ENCODE measurements around the gene LILRB1. TPM values are rescaled to one million over a fixed set of nuclear protein-coding genes. Genes with fewer than 3 reads are reported as not detected.

Gene LILRB1
- total and polyA plus RNA-seq, 9 of the 15 experiments (the other 6 are each of a cell fraction or from before 2014, with no cell fraction given), result not detected

DNA sequence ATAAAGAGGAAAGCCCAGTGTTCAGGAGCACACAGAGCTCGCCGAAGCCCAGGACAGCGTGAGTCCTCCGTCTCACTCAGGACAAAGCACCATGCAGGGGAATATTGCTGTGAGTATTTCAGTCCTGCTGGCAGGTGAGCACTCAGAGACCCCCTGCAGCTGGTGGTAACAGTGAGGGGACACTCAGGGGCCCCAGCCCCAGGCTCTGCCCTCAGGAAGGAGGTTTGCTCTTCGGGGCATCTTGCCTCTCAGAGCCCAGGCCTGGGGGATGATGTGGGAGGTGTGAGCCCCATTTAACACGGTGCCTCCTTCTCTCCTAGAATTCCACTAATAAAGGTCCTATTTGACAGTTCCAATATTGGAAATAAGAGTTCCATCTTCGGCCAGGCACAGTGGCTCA is 22.1 kb upstream of the LILRB1 start:
- H3K4me3 ChIP-seq, result no peak overlapping the region
- no peaks in the 10 kb centered on the region for H3K9me1 ChIP-seq (ENCODE audit: control insufficient read depth, insufficient read depth, low read length)
- no peaks in the 10 kb centered on the region for H3K4me1 ChIP-seq (replicated peaks in 1 of 2; ENCODE audit: control insufficient read depth in 2 of 2, insufficient read depth in 2 of 2, low read length in 2 of 2)
- H2AFZ ChIP-seq (ENCODE audit: low read depth, low read length), result no peak overlapping the region
- H3K27me3 ChIP-seq (ENCODE audit: control insufficient read depth in 2 of 2, insufficient read depth in 2 of 2, low read length in 2 of 2), result peaks cover 16 to 34% of the 10 kb centered on the region in 2 experiments; a peak in 4 of 5 replicates
- POLR2A ChIA-PET, result interaction anchor here (0.6 kb wide), 1 partner anchor 1877 kb away, joined by 3 read pairs; no protein-coding TSS in a partner anchor
- no peaks in the 10 kb centered on the region; the same call in none of the 2 replicates for H4K20me1 ChIP-seq (replicated peaks; ENCODE audit: control insufficient read depth, insufficient read depth, low read length)
- in situ Hi-C loops (cut with MboI), result no loop called here
- H3K9ac ChIP-seq (ENCODE audit: insufficient read depth in 1 of 2, low read depth in 2 of 2, low read length in 2 of 2), result no peak overlapping the region
- WGBS (ENCODE audit: insufficient coverage, low coverage, missing lambda C conversion rate), result 0% methylated on average over 7 of the region's 7 CpGs
- intact Hi-C loops (cut with micrococcal nuclease), result no loop called here
- TF ChIP-seq BCLAF1 (IDR thresholded peaks at IDR 0.05; ENCODE audit: borderline replicate concordance in 1 of 2, control insufficient read depth in 1 of 2, low read depth in 2 of 2, low read length in 1 of 2) (no peak), CBX3 (IDR thresholded peaks at IDR 0.05; ENCODE audit: borderline replicate concordance in 1 of 2, low read length in 2 of 2) (no peak), ZBTB17 (CRISPR knock-in tag; IDR thresholded peaks at IDR 0.05) (no peak), MIER1 (IDR thresholded peaks at IDR 0.05; ENCODE audit: low read depth) (no peak), ZBTB11 (CRISPR knock-in tag; IDR thresholded peaks at IDR 0.05) (no peak), ARID3A (IDR thresholded peaks at IDR 0.05; ENCODE audit: borderline replicate concordance, low read depth, low read length) (no peak), DIDO1 (tag; IDR thresholded peaks at IDR 0.05; ENCODE audit: low read depth) (no peak)
- FAIRE-seq (no peak), DNase-seq (ENCODE audit: extremely low read depth in 1 of 4, low spot score in 3 of 4) (no peak), ATAC-seq (no peak)
- H3K27ac ChIP-seq (ENCODE audit: extremely low read depth, low read depth, low read length), result no peak overlapping the region
- no TSS peak for BruUV-seq (replicated peaks)
- H3K79me2 ChIP-seq (ENCODE audit: control insufficient read depth, insufficient read depth, low read length), result no peaks in the 10 kb centered on the region
- no peaks in the 10 kb centered on the region for H3K36me3 ChIP-seq (ENCODE audit: control insufficient read depth, insufficient read depth, low read length)
- CTCF ChIA-PET (ENCODE audit: low intra/inter-chr PET ratio), result no interaction called here
- H3K9me3 ChIP-seq (replicated peaks; ENCODE audit: control insufficient read depth, insufficient read depth, low read depth, low read length), result no peaks in the 10 kb centered on the region
- H3K4me2 ChIP-seq (ENCODE audit: insufficient read depth, low read length), result no peak overlapping the region
